Ishikawa (cell line): ENCODE data around the gene TMEM107.

Source experiments
- CEBPB ChIP-seq: IDR thresholded peaks from 2 replicates; pipeline ENCODE4 v1.6.1; 2012
- CREB1 ChIP-seq: IDR thresholded peaks from 2 replicates; pipeline ENCODE4 v1.6.1; 2012; ENCODE audit warnings: low read depth
- EGR1 ChIP-seq: IDR thresholded peaks from 2 replicates; pipeline ENCODE4 v1.6.1; 2012
- EP300 ChIP-seq: IDR thresholded peaks from 2 replicates; pipeline ENCODE4 v1.6.1; 2012; ENCODE audit warnings: borderline replicate concordance
- FOXM1 ChIP-seq: IDR thresholded peaks from 2 replicates; pipeline ENCODE4 v1.6.1; 2012; ENCODE audit warnings: low read depth, borderline replicate concordance
- MAX ChIP-seq: IDR thresholded peaks from 2 replicates; pipeline ENCODE4 v1.6.1; 2012
- NFIC ChIP-seq: IDR thresholded peaks from 2 replicates; pipeline ENCODE4 v1.6.1; 2012
- RAD21 ChIP-seq: IDR thresholded peaks from 2 replicates; pipeline ENCODE4 v1.6.1; 2012; ENCODE audit warnings: low read depth
- REST ChIP-seq: IDR thresholded peaks from 2 replicates; pipeline ENCODE4 v1.6.1; 2012; ENCODE audit warnings: low read depth, mild to moderate bottlenecking
- TAF1 ChIP-seq: IDR thresholded peaks from 2 replicates; pipeline ENCODE4 v1.6.1; 2012; ENCODE audit warnings: low read depth, mild to moderate bottlenecking
- TCF12 ChIP-seq: IDR thresholded peaks from 2 replicates; pipeline ENCODE4 v1.6.1; 2012; ENCODE audit warnings: low read depth
- TEAD4 ChIP-seq: IDR thresholded peaks from 2 replicates; pipeline ENCODE4 v1.6.1; 2012
- YY1 ChIP-seq: IDR thresholded peaks from 2 replicates; pipeline ENCODE4 v1.6.1; 2012; ENCODE audit warnings: low read depth
- ZBTB7A ChIP-seq: IDR thresholded peaks from 2 replicates; pipeline ENCODE4 v1.6.1; 2012; ENCODE audit warnings: low read depth
- TF ChIP-seq, protein P1 (sequence below): IDR thresholded peaks from 2 replicates; pipeline ENCODE4 v1.6.1; 2012

TMEM107 gene

GRCh38 chr17:8186446-8186786, 10.2 kb upstream of the TMEM107 start:
- TF ChIP-seq CEBPB (no peak; the same call in 1 of the 2 replicates), NFIC (no peak), TEAD4 (no peak), CREB1 (no peak), ZBTB7A (0 out of 2 replicates have a peak, but pooled peaks have one; percentile 21), YY1 (peak; percentile 6; the same call in 1 of the 2 replicates), EP300 (no peak), MAX (no peak), FOXM1 (no peak), EGR1 (no peak), TCF12 (0 out of 2 replicates have a peak, but pooled peaks have one; percentile 5), REST (no peak)

DNA sequence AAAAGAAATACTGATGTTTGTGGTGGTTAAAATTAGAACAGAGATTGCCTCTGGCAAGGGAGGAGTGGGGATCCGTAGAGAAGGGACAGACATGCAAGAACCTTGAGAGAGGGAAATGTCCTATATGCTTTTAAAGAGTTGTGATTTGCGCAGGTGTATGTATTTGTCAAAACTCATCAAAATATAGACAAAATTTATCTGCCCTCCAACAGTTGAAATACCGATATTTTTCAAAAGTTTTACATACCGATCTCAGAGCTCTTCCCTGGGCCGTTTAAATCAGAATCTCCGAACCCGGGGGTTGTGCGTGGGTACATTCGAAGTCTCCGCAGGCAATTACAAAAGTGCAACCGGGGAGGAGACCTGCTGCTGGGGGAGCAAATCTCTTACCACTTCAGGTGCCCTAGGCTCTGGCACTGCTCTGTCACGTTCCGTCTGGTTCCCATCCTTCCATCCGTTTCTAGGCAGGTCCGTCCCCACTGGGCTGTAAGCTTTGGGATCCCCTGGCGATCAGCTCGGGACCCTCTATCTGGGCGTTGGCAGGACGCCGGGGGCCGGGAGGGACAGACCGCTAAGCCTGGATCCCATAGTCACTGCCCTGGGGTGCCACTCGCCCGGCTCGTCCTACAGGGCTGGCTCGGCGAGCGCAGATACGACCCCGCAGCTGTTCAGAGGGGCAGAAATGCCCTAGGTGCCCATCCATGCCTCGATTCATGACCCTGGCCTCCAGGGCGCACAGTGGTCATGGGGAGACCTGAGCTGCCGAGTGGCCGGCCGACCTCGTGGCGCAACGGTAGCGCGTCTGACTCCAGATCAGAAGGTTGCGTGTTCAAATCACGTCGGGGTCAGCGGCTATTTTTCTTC, 9.6 kb upstream of the TMEM107 start:
- TF ChIP-seq RAD21 (no peak), NFIC (0 out of 2 replicates have a peak, but pooled peaks have one; percentile 1), REST (no peak), TEAD4 (peak; percentile 97), FOXM1 (no peak), TAF1 (no peak), TCF12 (peak; percentile 38; the same call in 1 of the 2 replicates), YY1 (peak; percentile 62), MAX (0 out of 2 replicates have a peak, but pooled peaks have one; percentile 60), CEBPB (peak; percentile 47; the same call in 1 of the 2 replicates), ZBTB7A (peak; percentile 75), EGR1 (no peak), EP300 (no peak), CREB1 (no peak)
- TF ChIP-seq, protein P1, sequence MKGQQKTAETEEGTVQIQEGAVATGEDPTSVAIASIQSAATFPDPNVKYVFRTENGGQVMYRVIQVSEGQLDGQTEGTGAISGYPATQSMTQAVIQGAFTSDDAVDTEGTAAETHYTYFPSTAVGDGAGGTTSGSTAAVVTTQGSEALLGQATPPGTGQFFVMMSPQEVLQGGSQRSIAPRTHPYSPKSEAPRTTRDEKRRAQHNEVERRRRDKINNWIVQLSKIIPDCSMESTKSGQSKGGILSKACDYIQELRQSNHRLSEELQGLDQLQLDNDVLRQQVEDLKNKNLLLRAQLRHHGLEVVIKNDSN, result no peak; the same call in 1 of the 2 replicates

- no peak for TF ChIP-seq REST
- TF ChIP-seq YY1, result no peak
- TF ChIP-seq, protein P1, result no peak
- no peak for TF ChIP-seq NFIC
- no peak for TF ChIP-seq CEBPB
- no peak for TF ChIP-seq TAF1
- no peak for TF ChIP-seq FOXM1
- TF ChIP-seq ZBTB7A, result no peak
- TF ChIP-seq CREB1, result no peak
- TF ChIP-seq EP300, result no peak
- no peak for TF ChIP-seq EGR1
- no peak for TF ChIP-seq TEAD4
- no peak for TF ChIP-seq TCF12
These were observed 985 bp upstream of the TMEM107 start for GRCh38 chr17:8176998-8177731.

DNA sequence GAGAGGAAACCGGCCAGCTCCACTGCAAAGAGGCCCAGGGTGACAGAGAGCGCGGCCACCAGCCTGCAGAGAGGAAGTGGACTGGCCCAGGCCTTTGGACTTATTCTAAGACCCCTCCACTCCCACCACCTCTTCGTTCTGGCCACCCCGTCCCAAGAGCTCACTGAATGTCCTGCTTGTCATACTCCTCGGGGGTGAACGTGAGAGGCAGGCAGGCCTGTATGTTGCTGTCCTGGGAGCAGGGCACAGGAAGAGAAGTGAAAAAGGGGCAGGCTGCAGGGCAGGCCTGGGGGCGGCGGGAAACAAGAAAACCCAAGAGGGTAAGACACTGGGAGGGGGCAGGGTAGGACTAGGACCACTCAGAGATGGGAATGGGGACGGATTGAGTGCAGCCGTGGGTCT, 384 bp downstream of the TMEM107 start:
- TF ChIP-seq, protein P1, result no peak
- TF ChIP-seq MAX (no peak), ZBTB7A (no peak), YY1 (no peak), CEBPB (no peak), RAD21 (no peak), TAF1 (no peak), FOXM1 (no peak), CREB1 (no peak), EP300 (no peak), NFIC (no peak), TEAD4 (no peak), REST (no peak), EGR1 (no peak), TCF12 (no peak)
